Measurements from ENCODE around the gene CDH19.

CDH19 gene, protein sequence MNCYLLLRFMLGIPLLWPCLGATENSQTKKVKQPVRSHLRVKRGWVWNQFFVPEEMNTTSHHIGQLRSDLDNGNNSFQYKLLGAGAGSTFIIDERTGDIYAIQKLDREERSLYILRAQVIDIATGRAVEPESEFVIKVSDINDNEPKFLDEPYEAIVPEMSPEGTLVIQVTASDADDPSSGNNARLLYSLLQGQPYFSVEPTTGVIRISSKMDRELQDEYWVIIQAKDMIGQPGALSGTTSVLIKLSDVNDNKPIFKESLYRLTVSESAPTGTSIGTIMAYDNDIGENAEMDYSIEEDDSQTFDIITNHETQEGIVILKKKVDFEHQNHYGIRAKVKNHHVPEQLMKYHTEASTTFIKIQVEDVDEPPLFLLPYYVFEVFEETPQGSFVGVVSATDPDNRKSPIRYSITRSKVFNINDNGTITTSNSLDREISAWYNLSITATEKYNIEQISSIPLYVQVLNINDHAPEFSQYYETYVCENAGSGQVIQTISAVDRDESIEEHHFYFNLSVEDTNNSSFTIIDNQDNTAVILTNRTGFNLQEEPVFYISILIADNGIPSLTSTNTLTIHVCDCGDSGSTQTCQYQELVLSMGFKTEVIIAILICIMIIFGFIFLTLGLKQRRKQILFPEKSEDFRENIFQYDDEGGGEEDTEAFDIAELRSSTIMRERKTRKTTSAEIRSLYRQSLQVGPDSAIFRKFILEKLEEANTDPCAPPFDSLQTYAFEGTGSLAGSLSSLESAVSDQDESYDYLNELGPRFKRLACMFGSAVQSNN

DNA sequence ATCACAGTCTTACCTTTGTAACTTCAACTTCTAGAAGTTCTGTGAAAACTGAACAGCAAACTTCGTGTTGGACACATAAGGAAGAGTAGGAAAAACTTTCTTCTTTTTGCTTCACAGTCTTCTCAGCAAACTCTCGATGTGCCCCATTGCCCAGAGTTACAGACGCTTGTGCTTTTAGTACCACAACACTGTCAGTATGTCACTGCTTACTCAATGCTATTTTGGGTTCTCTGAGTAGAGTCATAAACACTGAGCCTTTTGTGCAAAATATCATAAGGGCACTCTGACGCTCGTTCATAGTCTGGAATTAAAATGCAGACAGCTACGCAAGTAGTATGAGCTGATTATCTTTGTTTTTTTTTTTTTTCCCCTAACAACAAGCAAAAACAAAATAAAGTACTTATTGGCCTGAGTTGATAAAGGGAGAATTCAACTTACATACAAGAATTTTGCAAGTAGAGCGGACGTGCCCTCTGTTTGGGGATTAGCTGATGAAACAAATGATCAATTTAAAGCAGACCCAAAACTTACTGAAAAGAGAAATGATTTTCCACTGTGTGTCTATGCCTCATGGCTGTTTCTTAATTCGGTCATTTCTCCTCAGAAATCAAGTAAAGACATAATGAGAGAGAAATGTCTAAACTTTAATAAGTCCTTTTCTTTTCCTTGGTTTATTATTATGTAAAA lies at the start of gene CDH19:
CDH19 (minus strand) TSS at position 150 of the 687 bp plus-strand sequence. CDS start 31,886 bp downstream, outside the sequence.
- DNase-seq: no peak

DNA sequence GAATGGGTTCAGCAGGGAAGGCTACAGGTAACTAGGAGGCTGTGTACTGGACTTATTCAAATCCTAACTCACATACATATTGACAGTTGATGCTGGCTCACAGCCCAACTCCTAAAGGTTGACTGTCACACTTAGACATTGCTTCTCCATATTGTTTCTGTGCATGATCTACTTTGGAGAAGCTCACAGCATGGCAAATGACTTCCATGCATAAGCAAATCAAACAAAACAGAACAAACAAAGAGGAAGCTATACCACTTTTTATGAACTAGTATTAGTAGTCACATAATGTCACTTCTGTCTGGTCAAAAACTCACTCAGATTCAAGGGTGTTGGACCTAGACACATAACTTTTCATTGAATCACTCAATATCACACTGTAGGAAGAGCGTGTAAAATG lies 43.8 kb upstream of the CDH19 start:
- no peak for DNase-seq

DNA sequence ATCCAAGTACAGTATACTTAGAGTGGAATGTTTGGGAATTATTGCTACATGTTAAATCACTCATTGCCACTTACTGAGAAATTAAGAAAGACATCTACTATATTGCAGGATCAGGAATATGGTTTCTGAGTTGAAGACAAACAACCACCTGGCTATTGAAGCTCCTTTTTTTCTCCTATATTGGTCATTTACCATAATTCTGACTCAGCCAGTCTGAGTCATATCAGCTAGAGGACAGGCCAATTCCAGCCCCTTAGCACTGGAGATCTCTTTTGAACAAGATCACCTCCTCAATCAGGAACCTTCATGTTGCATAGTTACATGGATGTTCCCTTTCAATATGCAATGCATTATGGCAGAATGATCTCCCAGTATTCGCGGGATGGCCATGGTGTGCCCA lies 42.7 kb upstream of the CDH19 start:
- DNase-seq: no peak

DNA sequence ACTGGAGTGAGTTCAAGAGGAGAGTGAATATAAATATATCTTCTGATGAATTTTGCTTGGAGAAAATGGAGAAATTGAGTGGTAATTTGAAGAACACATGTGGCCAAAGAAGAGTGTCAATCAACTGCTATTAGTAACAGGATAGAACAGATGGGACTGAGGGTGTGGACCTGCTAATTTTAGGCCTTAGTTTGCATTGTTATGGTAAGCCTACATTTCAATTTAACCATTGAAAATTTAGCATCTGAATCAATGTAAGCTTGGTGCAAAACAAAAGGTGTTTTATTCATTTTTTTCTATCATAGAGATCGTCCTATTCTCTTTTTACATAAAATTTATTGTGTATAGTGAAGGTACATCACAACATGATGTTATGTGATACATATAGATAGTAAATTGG lies 42.1 kb upstream of the CDH19 start:
- DNase-seq: no peak

DNA sequence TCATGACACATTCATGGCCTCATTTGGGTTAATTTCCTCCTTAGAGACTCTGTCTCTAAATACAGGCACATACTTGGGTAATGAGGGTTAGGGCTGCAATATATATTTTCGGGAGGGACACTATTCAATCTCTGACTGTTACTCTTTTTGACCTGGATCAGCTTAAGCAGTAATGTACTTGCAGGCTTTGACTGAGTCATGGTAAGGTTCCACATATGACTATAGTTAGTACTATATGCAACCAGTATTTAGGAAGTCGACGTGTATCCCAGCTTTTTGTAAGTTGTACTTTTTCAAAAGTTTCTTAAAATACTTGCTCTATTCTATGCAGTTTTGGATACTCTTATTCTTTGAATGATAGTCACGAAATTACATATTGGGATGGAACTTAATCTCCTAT lies 37.2 kb upstream of the CDH19 start:
- no peak for DNase-seq

DNA sequence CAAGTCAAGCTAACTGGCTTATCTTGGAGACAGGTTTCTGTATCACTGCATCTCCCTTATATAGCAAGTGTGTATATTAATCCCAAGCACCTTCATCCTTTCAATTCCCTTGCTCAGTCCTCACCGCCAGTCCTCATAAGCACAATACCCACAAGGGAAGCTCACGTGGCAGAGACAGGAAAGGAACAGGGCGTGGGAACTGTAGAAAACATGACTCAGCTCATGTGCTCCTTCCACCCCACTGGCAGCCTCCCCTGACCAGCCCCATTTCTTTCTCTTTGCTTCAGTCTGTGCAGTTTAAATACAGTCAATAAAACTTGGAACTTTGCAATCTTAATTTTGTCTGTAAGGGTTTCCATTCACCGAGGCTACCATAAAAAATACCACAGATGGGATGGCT lies 36.5 kb upstream of the CDH19 start:
- no peak for DNase-seq

DNA sequence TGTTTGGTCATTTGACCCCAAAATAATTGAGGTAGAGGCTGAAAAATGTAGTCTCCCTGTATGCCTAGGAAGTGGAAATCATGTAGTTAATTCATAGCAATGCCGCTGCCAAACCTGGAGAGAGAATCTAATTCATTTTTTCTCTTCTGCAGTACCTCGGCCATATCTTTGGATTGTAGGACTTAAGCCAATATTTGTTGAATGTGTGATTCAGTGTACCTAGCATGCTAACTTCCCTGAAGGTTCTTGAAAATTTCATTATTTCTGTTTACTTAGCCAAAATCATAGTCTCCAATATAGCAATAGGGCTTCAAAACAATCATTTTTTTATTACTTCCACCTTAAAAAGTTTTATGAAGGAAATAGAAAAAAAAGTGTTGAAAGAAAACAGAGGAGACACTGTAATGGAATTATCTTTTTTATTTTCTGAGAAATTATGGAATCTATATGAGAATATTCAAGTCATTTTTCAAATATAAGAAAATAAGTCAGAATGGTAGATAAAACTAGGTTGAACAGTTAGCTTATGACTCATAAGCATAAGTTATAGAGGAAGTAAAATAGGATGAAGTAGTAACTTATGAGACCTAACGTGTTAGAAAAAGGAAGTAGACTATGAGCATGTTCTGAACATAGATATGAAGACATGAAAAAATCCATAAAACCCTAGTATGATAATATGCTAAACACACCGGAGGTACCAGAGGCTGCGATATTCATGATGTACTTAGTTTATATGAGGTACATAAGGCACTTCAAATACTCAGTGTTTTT lies 35.2 kb upstream of the CDH19 start:
- no peak for DNase-seq

DNA sequence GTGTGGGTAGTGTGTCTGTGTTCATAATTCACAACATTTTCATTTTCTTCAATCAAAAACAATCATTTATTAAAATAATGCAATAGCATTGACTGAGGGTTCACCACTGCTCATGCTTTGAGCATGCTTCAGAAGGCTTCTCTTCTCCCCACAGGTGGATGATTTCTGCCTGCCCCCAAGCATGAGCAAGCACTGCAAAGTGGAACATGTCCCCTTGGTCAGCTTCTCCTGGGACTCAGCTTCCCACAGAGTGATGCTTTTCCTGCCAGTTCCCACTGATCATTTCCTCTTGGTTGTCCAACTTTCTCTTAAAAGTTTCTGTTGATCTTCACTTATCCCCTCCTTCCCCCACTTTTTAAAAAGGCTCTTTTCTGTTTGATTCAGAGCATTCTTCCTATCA lies 31.5 kb upstream of the CDH19 start:
- no peak for DNase-seq

DNA sequence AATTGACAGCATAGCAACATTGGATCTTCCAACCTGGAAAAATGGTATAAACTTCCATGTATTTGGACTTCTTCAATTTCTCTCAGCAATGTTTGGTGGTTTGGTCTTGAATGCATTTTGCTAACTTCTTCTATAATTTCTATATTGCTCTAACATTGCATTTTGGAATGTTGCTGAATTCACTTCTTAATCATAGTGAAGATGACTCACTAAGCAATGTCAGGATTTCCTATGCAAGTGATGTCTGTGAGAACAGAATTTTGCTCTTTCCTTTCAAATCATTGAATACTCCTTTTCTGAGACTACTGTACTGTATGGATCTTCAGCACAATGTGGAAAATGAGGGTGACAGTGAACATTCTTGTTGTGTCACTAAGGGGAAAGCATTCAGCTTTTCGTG lies 28.9 kb upstream of the CDH19 start:
- DNase-seq: no peak

DNA sequence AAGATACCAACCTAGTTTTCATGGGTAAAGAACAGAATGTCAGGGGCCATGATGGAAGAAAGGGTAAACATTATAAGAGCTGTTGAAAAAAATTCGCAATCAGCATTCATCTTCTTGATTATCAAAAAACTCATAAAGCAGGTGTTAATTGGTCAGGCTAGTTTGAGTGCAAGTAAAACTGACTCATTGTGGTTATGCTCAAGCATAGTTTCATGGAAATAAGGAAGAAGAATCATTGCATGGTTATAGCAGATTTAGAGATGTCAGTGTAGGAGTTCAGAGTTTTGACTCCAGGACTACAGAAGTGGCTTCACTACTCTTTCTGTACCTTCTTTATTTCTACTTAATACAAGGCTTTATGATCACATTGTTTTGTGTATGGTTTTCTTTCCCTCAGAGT lies 26.9 kb upstream of the CDH19 start:
- no peak for DNase-seq

DNA sequence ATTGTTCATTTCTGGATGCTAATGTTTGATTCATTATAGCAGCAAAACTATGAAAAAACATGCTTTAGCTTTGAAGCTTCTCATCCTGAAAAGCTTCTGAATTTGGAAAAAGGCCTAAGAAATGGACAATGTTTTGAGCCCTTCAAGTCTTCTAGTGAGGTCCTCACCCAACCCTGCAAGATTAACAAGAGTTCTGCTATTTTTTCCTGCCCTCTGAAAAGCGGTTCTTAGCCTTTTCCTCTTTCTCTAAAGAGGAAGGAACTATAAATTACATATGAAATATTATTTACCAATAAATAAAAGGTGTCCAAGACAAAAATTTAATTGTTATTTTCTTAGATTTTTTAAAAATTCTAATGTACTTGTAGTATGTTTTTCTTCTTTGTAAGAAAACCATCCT lies 19.9 kb upstream of the CDH19 start:
- no peak for DNase-seq

DNA sequence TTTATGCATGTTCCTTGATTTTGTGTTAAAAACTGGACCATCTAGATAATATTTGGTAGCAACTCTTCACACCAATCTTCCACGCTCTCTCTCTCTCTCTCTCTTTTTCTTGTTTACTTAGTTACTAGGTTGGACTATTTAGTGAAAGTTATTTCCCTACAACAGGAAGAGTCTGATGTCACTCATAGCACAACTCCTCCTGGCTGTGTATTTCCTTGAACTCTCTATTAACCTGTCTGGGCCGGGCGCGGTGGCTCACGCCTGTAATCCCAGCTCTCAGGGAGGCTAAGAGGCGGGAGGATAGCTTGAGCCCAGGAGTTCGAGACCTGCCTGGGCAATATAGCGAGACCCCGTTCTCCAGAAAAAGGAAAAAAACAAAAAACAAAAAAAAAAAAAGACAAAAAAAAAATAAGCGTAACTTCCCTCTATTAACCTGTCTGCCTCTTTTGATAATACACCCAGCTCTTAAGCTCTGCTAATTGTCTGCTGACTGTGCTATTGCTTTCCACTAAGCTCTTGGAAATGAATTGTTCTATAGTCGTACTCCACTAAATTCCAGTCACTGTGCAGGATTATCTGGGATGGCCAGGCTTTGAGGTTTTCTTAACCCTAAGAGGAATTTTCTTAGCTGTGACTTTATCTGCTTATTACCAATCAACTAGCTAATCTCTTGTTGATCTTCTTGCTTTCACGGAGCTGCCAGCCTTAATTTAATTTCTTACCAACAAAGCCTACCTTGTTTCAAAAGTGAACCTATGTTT lies 18.1 kb upstream of the CDH19 start:
- no peak for DNase-seq

DNA sequence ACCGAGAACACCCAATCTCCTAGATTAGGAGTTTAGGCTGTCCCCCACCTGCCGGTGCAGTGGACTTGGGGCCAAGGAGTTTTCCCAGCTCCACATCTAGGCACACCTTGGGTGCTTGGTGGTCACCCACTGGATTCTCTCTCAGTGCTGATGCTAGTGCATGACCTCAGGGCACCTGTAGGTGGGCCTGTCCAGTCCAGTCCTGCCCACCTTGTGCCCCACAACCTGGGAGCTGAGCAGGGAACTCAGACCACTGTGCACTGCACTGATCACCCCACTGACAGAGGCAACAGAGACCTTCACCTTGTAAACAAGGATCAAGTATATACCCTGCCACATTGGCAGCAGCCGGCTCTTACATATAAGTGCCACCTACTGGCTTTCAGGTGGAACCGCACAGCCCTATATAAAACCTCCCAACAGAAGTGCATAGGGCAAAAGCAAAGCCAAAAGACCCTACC lies 12.7 kb upstream of the CDH19 start:
- DNase-seq: no peak

DNA sequence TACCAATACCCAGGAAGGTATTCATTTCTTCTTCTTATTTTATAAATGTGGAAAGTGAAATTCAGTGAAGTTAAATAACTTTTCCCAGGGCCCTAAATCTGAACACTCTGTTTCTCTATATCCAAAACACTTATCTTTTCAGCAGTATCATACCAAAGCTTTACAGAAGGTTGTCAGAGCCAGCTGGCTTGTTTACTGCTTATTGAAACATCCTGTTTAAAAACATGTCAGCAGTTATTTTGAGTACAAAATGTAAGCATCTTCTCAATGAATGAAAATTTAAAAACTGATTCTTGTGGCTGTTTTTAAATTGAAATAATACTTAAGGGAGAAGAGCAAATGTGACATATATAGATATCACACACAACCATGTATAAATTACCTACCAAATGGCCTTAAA lies 11.3 kb upstream of the CDH19 start:
- DNase-seq: no peak

DNA sequence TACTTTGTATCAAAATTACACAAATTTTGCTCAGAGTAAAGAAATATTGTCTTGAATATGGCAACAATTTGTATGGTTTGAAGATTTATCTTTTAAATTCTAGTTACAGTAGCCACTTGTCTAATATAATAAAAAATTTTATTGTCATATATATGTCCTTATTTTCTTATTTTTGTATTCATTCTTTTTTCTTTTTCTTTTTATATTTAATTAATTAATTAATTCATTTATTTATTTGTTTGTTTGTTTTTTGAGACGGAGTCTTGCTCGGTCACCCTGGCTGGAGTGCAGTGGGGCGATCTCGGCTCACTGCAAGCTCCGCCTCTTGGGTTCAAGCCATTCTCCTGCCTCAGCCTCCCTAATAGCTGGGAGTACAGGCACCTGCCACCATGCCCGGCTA lies 3.7 kb upstream of the CDH19 start:
- no peak for DNase-seq

DNA sequence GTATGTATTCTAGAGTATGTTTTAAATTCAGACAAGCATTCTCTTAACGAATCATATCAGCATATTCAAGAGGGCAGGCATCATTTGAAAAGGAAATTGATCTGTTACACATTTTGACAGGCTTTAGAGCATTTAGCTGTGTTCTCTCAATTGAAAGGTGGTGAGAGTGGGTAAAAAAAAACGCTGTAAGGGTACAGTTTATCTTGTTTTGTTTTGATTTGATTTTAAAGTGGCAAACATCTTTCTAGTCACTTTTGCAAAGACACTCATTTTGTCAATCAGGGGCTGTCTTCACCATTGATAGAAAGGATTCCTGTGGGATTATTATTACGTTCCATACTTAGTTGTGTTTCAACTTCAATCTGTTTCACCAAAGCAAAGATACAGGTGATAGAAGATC lies 2.2 kb downstream of the CDH19 start:
- no peak for DNase-seq

DNA sequence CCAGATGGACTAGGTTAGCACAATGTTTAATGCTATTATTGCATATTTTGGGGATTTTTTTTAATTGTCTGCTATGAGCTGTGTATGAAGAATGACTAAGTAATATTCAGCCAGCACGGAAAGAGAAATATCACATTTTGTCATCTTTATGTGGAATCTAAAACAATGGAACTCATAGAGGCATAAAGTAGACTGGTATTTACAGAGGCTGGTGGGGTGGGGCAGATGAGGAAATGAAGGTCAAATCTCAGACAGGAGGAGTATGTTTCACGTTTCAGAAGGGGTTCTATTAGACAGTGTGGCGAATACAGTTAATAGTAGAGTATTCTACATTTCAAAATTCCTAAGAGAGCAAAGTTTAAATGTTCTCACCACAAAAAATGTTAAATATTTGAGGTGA lies 4.7 kb downstream of the CDH19 start:
- no peak for DNase-seq

DNA sequence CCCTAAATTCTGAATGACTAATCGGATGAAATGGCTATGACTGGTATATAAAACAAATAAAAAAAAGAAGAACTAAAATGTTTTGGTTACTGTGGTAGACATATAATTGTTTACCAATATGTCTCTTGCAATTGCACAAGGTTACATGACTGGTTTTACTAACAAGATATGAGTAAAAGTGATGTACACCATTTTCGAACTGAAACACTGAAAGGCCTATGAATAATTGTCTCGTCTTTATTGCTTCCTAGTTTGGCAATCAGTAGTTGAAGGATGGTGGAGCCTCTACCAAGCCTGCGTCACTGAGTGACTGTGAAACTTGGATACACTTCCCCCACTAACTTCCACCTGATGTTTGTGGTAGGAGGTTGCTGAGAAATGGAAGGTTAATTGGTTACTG lies 16.5 kb downstream of the CDH19 start:
- DNase-seq: no peak

DNA sequence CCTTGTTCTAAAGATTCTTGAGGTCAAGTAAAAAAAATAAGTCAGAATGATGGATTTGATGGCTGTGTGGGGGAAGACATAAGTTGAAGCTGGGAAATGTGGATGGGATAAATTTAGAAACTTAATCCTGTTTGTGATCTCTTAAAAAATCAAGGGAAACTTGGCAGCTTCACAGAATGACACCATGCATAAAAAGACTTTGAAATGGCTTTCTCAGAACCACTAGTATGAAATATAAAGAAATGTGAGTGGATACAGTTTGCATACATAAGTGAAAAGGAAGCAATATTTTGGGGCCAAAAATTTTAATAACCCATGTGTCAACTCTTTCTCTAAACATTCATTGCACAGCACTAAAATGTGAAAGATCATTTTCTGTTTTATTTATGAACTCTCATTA lies 21.7 kb downstream of the CDH19 start:
- DNase-seq: no peak

DNA sequence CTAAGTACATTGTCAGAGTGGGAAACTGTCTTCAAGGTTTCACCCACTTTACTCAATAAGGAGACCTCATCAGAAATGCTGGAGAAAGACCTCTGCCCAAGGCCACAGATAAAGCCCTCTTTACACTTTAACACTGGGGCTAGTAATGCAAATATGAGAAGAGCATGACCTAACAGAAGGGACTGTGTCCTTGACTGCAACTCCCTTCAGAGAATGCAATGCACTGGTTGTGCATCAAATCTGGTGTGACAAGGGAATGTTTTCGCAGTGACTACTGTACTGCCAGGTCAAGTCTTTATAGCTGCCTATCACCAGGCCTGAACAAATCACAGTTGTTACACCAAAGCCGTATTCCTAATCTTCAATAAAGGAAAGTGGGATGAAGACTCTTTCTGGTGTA lies 28.6 kb downstream of the CDH19 start:
- DNase-seq: no peak

DNA sequence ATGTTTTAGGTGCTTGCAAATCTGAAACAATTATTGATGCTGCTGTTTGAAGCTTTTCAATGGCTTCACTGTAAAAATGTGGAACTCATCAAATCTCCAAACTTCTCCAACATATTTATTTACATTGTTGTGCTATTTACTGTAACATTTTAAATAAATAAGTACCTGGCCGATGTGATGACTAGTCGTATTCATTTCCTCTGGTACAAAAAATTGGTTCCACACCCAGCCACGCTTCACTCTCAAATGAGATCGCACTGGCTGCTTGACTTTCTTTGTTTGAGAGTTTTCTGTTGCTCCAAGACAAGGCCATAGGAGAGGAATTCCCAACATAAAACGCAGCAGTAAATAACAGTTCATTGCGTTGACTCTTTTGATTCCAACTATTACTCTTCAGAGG lies 32.0 kb downstream of the CDH19 start:
- no peak for DNase-seq

DNA sequence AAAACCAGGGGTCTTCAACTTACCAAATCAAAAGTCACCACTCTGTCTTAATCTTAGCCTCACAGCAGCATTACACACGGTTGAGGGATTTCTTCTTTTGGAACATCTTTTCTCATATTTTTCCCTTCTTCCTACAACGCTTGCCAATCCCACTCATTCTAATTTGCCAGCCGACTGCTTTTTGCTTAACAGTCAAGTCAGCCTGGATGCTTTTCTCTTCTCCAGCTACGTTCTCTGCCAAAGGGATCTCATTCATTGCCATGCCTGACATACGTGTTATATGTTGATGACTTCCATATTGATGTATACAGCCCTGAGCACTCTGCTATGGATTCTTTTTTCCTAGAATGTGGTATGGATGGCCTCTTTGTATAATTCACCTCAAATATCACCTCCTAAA lies 37.3 kb downstream of the CDH19 start:
- no peak for DNase-seq
